Measurements from ENCODE around the gene NAPA. TPM values are rescaled to one million over a fixed set of nuclear protein-coding genes. Genes with fewer than 3 reads are reported as not detected.

NAPA gene
- total and polyA plus RNA-seq, 4 donors, result 65.7 to 140 (median 124) TPM

DNA sequence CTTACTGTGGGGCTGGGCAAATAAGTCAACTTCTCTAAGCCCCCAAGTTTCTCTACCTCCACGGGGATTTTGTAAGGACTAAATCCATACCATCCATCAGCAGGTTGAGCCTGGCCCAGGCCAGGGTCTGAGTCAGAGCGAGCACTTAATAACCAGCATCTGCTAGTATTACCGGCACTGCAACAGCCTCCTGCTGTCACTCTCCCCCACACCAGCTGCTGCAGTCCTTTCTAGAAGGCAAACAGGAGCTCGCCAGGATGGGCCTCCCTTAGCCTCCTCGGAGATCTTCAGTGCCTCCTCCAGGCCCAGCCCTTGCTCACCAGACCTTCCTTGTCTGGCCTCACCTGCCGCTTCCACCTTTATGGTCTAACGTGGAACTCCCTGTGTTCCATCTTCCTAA, 3.2 kb downstream of the NAPA start:
- no peaks in the 10 kb centered on the region for H3K9me3 ChIP-seq (ENCODE audit: control insufficient read depth in 4 of 4, insufficient read depth in 3 of 4, low read length in 3 of 4)
- TF ChIP-seq CTCF (IDR thresholded peaks at IDR 0.05; ENCODE audit: control extremely low read depth, extremely low read depth), result no peak
- no peak overlapping the region for H3K4me3 ChIP-seq
- DNase-seq (no peak), ATAC-seq (ENCODE audit: insufficient read depth, low FRiP score) (no peak)
- H3K4me1 ChIP-seq (ENCODE audit: control insufficient read depth in 5 of 5, insufficient read depth in 5 of 5, low read length in 5 of 5), result peaks cover 18 to 50% (median 36%) of the 10 kb centered on the region in 5 donors
- H3K27ac ChIP-seq (ENCODE audit: low read depth in 1 of 2, low read length in 1 of 2), result peak overlapping the region in 1 of 2 donors; percentile 85
- H3K36me3 ChIP-seq (ENCODE audit: control insufficient read depth in 4 of 4, insufficient read depth in 4 of 4, low read length in 4 of 4), result peaks cover 0 to 6% (median 0%) of the 10 kb centered on the region in 4 donors
- 73 to 84% methylated on average over 7 of the region's 7 CpGs for WGBS, 2 donors
- H3K9ac ChIP-seq (ENCODE audit: insufficient read depth in 1 of 2, low read length in 2 of 2), result peak overlapping the region in 1 of 2 donors; percentile 71
- no peaks in the 10 kb centered on the region for H3K27me3 ChIP-seq (ENCODE audit: control insufficient read depth in 3 of 3, insufficient read depth in 3 of 3, low read length in 2 of 3)

DNA sequence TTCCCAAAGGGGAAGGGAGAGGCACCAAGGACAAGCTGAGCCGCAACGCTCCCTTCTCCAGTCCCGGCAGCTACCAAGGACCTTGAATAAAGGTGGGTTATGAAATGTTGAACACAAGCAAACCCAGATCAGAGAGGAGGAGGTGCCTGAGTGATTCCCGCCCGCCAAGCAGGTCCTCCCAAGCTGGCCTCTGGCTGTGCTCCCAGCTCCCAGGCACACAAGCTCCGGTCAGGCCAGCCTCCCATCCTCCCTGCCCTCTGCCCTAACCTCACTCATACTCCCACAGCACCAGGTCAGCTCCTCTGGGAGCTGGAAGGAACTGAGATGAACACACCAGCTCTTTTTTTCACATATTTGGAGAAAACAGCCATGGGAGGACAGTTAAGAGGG, 3.7 kb downstream of the NAPA start:
- no peak overlapping the region for H3K4me3 ChIP-seq
- ATAC-seq (ENCODE audit: insufficient read depth, low FRiP score) (no peak), DNase-seq (no peak)
- no peaks in the 10 kb centered on the region for H3K9me3 ChIP-seq (ENCODE audit: control insufficient read depth in 4 of 4, insufficient read depth in 3 of 4, low read length in 3 of 4)
- TF ChIP-seq CTCF (IDR thresholded peaks at IDR 0.05; ENCODE audit: control extremely low read depth, extremely low read depth), result no peak
- peaks cover 18 to 50% (median 36%) of the 10 kb centered on the region in 5 donors for H3K4me1 ChIP-seq (ENCODE audit: control insufficient read depth in 5 of 5, insufficient read depth in 5 of 5, low read length in 5 of 5)
- H3K27ac ChIP-seq (ENCODE audit: low read depth in 1 of 2, low read length in 1 of 2), result peak overlapping the region in 1 of 2 donors; percentile 85
- WGBS, 2 donors, result 64 to 87% methylated on average over 6 of the region's 6 CpGs
- peak overlapping the region in 1 of 2 donors; percentile 71 for H3K9ac ChIP-seq (ENCODE audit: insufficient read depth in 1 of 2, low read length in 2 of 2)
- peaks cover 0 to 10% (median 0%) of the 10 kb centered on the region in 4 donors for H3K36me3 ChIP-seq (ENCODE audit: control insufficient read depth in 4 of 4, insufficient read depth in 4 of 4, low read length in 4 of 4)
- no peaks in the 10 kb centered on the region for H3K27me3 ChIP-seq (ENCODE audit: control insufficient read depth in 3 of 3, insufficient read depth in 3 of 3, low read length in 2 of 3)

DNA sequence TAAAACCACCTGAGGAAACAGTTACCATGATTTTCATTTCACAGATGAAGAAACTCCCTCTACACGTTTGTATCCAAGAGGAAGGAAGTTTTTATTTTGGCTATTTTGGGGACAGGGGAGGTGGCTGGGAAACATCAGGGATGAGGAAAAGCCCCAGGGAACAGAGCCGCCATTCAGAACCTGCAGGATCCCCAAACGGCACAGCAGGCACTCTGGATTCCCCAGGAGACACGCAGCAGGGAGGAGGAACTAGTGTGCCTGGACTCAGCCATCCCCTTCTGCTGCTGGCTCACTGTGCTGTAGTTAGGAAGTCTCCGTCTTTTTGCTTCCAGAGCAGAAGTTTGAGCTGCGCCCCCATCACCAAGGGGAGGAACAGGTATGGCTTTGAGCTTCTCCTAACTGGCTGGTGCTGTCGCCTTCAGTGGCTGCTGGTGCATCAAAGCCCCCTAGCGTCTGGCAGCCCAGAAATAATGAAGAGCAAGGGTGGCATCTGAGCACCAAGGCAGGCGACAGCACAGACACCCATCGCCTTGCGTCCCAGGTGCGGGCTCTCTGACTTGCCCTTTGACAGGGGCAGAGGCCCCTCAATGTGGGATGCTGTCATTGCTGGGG, 4.2 kb downstream of the NAPA start:
- Histone ChIP-seq H3K36me3 (ENCODE audit: control insufficient read depth in 4 of 4, insufficient read depth in 4 of 4, low read length in 4 of 4) (peaks cover 0 to 12% (median 0%) of the 10 kb centered on the region in 4 donors), H3K27ac (ENCODE audit: low read depth in 1 of 2, low read length in 1 of 2) (peak overlapping the region in 1 of 2 donors; percentile 85), H3K9me3 (ENCODE audit: control insufficient read depth in 4 of 4, insufficient read depth in 3 of 4, low read length in 3 of 4) (no peaks in the 10 kb centered on the region), H3K27me3 (ENCODE audit: control insufficient read depth in 3 of 3, insufficient read depth in 3 of 3, low read length in 2 of 3) (no peaks in the 10 kb centered on the region), H3K4me1 (ENCODE audit: control insufficient read depth in 5 of 5, insufficient read depth in 5 of 5, low read length in 5 of 5) (peaks cover 18 to 50% (median 31%) of the 10 kb centered on the region in 5 donors), H3K4me3 (no peak overlapping the region), H3K9ac (ENCODE audit: insufficient read depth in 1 of 2, low read length in 2 of 2) (no peak overlapping the region)
- no peak for TF ChIP-seq CTCF (IDR thresholded peaks at IDR 0.05; ENCODE audit: control extremely low read depth, extremely low read depth)
- DNase-seq, result no peak
- 74 to 82% methylated on average over 12 of the region's 12 CpGs for WGBS, 2 donors
- no peak for ATAC-seq (ENCODE audit: insufficient read depth, low FRiP score)
